Mucosa of rectum (tissue), 2 donors: Measurements from ENCODE around the gene XXYLT1.
"Not testable (repeated sequence)": the region's sequence is repeated elsewhere in the genome, so short reads cannot be mapped to it uniquely, and the experiment has no call there.

Experiments
- H3K27ac ChIP-seq, 2 donors: one replicate each; pipeline ENCODE4 v1.7.0; 2013; ENCODE audit warnings: inconsistent platforms in 2 of 2, low read depth in 2 of 2, low read length in 2 of 2
- H3K27me3 ChIP-seq, 2 donors: one replicate each; pipeline ENCODE4 v1.7.0; 2013; ENCODE audit warnings: low read length in 2 of 2; ENCODE audit not compliant: control insufficient read depth in 2 of 2, insufficient read depth in 2 of 2
- H3K36me3 ChIP-seq, 2 donors: one replicate each; pipeline ENCODE4 v1.7.0; 2013; ENCODE audit warnings: low read length in 2 of 2; ENCODE audit not compliant: control insufficient read depth in 2 of 2, insufficient read depth in 2 of 2
- H3K4me1 ChIP-seq, 2 donors: one replicate each; pipeline ENCODE4 v1.7.0; 2013; ENCODE audit warnings: low read length in 2 of 2, mild to moderate bottlenecking in 1 of 2; ENCODE audit not compliant: control insufficient read depth in 2 of 2, insufficient read depth in 2 of 2
- H3K4me3 ChIP-seq, 2 donors: one replicate each; pipeline ENCODE4 v1.7.0; 2013; ENCODE audit warnings: low read length in 2 of 2
- H3K9ac ChIP-seq, 2 donors: one replicate each; pipeline ENCODE4 v1.7.0; 2013; ENCODE audit warnings: low read length in 2 of 2, low read depth in 1 of 2, mild to moderate bottlenecking in 1 of 2
- H3K9me3 ChIP-seq, 2 donors: one replicate each; pipeline ENCODE4 v1.7.0; 2013; ENCODE audit warnings: low read length in 2 of 2; ENCODE audit not compliant: control insufficient read depth in 2 of 2
- donor health status: healthy.
- donor health status: Normal muscosa, but diverticular disease.

The XXYLT1 gene

DNA sequence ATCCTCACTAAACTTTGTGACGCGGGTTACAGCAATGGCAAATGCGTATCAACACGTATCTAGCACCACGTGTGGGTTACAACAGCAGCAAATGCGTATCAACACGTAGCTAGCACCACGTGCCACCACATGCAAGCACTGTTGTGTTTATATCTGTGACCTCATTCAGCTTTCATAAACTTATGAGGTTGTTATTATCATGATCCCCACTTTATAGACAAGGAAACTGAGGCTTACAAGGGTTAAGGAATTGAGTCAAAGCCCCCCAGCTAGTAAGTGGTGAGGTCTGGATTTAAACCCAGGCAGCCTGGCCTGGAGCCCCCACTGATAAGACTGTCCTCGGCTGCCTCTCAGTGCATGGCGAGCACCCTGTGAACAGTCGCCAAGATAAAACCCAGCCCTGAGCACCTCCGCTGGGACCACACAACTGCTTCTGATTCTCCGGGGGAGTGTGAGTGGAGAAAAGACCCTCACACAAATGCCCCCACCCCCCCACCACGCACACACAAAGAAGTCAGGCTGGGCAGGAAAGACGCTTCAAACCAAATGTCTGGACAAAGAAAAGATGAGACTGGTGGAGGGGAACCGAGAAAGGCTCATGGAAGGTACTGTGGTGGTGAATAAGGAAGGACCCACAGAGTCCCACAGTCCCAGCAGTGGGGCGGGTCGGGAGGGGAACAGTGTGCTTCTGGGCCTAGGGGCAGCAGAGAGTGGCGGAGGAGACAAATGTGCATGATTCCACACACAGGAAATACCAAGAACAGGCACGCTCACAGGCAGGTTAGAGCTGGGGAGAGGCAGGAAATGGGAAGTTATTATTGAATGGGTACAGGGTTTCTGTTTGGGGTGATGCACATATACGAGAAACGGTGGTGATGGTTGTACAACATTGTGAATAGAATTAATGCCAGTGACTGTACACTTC lies 173.4 kb downstream of the XXYLT1 start:
- Histone ChIP-seq H3K4me3 (no peak overlapping the region), H3K9ac (no peak overlapping the region), H3K27ac (no peak overlapping the region), H3K9me3 (no peaks in the 10 kb centered on the region), H3K4me1 (peaks cover 2 to 13% of the 10 kb centered on the region in 2 donors), H3K36me3 (no peaks in the 10 kb centered on the region), H3K27me3 (no peaks in the 10 kb centered on the region)

DNA sequence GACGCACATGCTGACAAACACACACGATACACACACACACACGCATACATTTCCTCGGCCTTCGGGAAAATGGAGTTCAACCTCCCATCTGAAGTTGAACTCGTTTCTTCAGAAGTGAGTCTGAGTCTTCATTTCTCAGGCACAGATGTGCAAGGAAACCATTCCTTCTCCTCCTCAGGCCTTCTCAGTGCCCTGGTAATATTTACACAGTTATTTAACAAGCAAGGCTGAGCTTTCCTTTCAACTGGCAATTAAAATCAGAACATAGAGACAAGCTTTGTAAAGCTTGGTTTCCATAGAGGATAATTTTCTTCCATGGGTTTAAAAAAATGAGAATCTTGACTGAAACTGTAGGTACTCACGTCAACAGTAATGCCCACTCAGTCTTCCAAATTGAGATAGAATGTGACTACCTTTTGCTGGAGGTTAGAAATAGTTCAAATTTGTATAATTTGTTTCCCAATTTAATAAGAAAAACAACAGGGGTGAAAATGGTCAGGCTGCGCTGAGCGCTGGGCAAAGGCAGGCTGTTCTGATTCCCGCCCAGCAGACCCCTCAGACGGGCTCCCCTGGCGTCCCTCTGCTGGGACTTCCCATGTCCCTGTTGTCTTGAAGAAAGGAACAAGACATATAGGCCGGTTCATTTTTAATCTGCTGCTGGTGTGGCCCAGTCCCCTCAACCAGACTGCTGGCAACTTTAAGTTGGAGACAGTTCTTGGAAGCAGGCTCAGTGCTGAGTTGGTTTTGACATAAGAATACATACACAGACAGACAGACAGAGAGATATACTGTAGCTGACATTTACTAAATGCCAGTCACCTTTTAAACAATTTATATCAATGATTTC lies 174.3 kb downstream of the XXYLT1 start:
- Histone ChIP-seq H3K27me3 (no peaks in the 10 kb centered on the region), H3K9ac (no peak overlapping the region), H3K4me3 (no peak overlapping the region), H3K9me3 (no peaks in the 10 kb centered on the region), H3K4me1 (peaks cover 2 to 8% of the 10 kb centered on the region in 2 donors), H3K36me3 (no peaks in the 10 kb centered on the region), H3K27ac (no peak overlapping the region)

DNA sequence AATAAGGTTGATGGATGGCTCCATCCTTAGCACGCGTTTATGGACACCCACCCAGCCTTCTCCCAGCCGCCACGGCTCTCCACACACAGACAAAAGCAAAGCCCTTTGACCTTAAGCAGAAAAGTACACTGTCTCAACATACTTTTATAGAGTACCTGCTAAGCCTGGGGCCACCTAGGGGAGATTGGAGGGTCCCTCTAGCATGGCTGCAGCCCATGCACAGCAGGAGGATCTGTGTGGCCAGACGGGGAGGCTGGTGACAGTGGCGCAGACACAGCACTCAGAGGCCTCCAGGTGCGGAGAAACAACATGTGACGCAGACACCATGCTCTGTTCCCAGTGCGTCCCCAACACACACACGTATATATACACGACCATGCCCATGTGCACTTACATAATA lies 174.9 kb downstream of the XXYLT1 start:
- Histone ChIP-seq H3K27me3 (no peaks in the 10 kb centered on the region), H3K4me1 (peaks cover 2 to 8% of the 10 kb centered on the region in 2 donors), H3K27ac (no peak overlapping the region), H3K9ac (no peak overlapping the region), H3K9me3 (no peaks in the 10 kb centered on the region), H3K36me3 (no peaks in the 10 kb centered on the region), H3K4me3 (no peak overlapping the region)

DNA sequence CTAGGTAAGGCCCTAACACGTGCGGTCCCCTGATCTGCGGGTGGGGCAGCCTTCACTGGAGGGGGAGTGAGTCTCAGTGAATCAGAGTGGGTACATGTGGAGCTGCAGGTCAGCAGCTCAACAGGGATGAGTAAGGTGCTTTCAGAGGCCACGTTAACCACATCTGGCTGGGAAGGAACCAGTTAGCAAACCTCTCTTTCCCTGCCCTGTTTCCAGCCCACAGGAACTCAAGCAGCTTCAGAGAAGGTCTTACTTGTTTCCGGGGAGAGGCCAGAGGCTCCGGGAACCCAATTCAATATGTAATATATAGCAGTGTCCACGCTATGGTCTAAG lies 175.3 kb downstream of the XXYLT1 start:
- no peaks in the 10 kb centered on the region for H3K36me3 ChIP-seq

DNA sequence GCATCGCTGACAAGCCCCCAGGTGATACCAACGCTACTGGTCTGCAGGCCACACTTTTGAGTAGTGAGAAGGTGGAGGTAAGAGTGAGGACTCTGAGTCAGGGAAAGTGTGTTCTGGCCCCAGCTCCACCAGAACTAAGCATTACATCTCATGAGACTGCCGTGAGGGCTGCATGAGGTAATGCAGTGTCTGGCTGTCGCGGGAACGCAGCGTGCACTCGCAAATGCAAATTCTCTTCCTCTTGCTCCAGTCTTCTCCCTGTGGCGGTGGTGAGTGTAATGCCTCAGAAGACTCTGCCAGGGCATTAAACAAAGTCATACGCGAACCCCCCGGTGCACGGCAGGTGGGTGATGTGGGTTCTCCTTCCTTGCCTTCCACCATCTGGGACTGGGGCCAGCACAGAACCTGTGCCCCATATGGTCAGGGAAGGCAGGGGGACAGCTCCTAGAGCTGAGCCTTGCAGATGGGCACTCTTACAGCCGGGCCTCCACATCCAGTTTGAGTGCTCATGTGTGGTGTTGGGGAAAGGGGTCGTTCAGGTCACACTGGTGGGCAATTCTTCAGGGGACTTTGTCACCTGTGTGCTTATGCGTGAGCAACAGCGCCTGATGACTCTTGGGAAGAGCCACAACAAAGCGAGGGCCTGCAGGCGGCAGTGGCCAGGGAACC lies 175.8 kb downstream of the XXYLT1 start:
- no peaks in the 10 kb centered on the region for H3K27me3 ChIP-seq
- no peaks in the 10 kb centered on the region for H3K9me3 ChIP-seq
- H3K4me1 ChIP-seq = peaks cover 2 to 8% of the 10 kb centered on the region in 2 donors
- H3K4me3 ChIP-seq = no peak overlapping the region
- H3K27ac ChIP-seq = no peak overlapping the region
- no peaks in the 10 kb centered on the region for H3K36me3 ChIP-seq
- no peak overlapping the region for H3K9ac ChIP-seq

More for the DNA sequence above, 175.3 kb downstream of the XXYLT1 start:
- Histone ChIP-seq H3K4me3 (no peak overlapping the region), H3K4me1 (peaks cover 2 to 8% of the 10 kb centered on the region in 2 donors), H3K27ac (no peak overlapping the region), H3K9me3 (no peaks in the 10 kb centered on the region), H3K27me3 (no peaks in the 10 kb centered on the region), H3K9ac (no peak overlapping the region)

DNA sequence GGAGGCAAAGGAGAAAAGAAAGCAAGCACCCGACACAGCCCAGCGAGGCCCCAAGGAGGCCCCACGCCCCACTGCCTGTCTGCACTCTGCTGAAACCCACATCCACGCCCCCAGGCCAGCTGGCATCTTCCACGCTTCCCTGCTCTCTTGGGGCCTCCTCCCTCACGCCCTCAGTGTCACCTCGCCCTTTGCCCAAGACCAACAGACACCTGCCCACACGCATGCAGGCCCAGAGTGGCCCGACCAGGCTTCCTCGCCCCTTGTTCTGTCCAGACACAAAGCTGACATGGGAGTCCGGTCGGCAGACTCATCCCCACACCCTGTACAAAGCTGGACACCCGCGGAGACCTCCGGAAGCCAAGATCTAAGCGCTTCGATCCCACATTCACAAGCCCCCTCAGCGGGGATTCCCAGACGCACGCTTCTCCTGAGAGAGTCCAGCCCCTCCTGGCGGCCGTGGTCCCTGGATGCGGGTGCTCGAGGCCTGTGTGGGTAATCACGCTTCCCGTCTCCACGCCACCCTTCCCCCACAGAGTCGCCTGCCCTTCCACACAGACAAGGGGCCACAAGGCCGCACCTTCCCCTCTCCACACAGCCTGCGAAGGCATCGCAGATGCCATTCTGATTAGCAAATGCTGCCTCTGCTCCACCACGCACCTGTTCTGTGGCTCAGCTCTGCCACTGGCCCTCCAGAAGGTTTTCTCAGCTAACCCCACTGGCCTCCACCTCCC lies 176.6 kb downstream of the XXYLT1 start:
- H3K36me3 ChIP-seq = no peaks in the 10 kb centered on the region
- H3K4me1 ChIP-seq = peaks cover 2 to 8% of the 10 kb centered on the region in 2 donors
- no peaks in the 10 kb centered on the region for H3K9me3 ChIP-seq
- H3K4me3 ChIP-seq = no peak overlapping the region
- no peaks in the 10 kb centered on the region for H3K27me3 ChIP-seq
- H3K9ac ChIP-seq = no peak overlapping the region
- no peak overlapping the region for H3K27ac ChIP-seq

DNA sequence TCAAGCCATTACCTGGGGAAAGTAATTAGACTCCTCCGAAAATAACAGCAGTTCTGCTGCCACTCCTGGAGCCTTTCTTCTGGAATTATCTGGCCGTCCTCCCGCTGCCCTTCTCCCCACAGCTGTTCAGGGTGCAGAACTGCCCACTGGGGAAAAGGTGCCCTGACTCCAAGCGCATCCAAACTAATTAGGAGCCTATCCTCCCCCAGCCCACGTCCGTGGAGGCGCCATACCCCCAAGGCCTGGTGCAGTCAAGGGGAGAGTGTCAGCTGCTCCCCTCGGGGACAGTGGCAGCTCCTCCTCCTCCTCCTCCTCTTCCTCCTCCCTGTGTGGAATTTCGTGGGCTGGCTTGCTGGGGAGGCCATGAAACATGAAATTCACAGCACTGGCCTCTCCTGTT lies 177.2 kb downstream of the XXYLT1 start:
- H3K36me3 ChIP-seq = no peaks in the 10 kb centered on the region
- no peaks in the 10 kb centered on the region for H3K27me3 ChIP-seq
- no peak overlapping the region for H3K27ac ChIP-seq
- no peaks in the 10 kb centered on the region for H3K9me3 ChIP-seq
- peaks cover 2 to 8% of the 10 kb centered on the region in 2 donors for H3K4me1 ChIP-seq
- H3K4me3 ChIP-seq = no peak overlapping the region
- H3K9ac ChIP-seq = no peak overlapping the region

DNA sequence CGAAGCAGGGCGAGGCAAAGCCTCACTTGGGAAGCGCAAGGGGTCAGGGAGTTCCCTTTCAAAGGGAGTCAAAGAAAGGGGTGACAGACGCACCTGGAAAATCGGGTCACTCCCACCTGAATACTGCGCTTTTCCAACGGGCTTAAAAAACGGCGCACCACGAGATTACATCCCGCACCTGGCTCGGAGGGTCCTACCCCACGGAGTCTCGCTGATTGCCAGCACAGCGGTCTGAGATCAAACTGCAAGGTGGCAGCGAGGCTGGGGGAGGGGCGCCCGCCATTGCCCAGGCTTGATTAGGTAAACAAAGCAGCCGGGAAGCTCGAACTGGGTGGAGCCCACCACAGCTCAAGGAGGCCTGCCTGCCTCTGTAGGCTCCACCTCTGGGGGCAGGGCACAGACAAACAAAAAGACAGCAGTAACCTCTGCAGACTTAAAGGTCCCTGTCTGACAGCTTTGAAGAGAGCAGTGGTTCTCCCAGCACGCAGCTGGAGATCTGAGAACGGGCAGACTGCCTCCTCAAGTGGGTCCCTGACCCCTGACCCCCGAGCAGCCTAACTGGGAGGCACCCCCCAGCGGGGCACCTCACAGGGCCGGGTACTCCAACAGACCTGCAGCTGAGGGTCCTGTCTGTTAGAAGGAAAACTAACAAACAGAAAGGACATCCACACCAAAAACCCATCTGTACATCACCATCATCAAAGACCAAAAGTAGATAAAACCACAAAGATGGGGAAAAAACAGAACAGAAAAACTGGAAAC lies 182.9 kb downstream of the XXYLT1 start:
- Histone ChIP-seq H3K9ac (peak overlapping the region in 1 of 2 donors; percentile 33), H3K4me3 (peak overlapping the region; percentile 48 to 61)
- not testable (repeated sequence) for H3K4me1 ChIP-seq, H3K9me3 ChIP-seq, H3K27me3 ChIP-seq, H3K27ac ChIP-seq, H3K36me3 ChIP-seq

DNA sequence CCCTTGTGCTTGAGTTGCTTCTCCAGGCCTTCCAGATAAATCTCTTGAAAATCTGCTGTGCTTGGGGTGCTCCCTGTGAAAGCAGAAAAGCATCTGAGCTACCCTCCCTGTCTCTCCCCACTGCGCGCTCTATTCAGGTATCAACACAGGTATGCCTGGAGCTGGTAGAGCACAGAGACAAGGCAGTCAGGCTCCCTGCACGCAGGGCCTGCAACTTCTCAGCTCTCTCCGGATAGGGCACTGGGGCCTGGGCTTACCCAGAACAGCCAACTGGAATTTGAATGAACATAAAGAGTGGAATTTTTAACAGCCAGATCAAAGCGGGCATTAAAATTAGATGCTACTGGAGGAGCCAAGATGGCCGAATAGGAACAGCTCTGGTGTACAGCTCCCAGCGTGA lies 183.6 kb downstream of the XXYLT1 start:
- H3K4me1 ChIP-seq = peaks cover 0 to 3% of the 10 kb centered on the region in 2 donors
- no peaks in the 10 kb centered on the region for H3K9me3 ChIP-seq
- H3K9ac ChIP-seq = peak overlapping the region in 1 of 2 donors; percentile 33
- peak overlapping the region; percentile 48 to 61 for H3K4me3 ChIP-seq
- no peaks in the 10 kb centered on the region for H3K27me3 ChIP-seq
- no peaks in the 10 kb centered on the region for H3K36me3 ChIP-seq
- H3K27ac ChIP-seq = no peak overlapping the region
